K562 (cell line): Measurements from ENCODE around the gene HIPK1. TPM values are rescaled to one million over a fixed set of nuclear protein-coding genes. Genes with fewer than 3 reads are reported as not detected.

Experiments used
- ZBTB40 ChIP-seq, 2 experiments: fragments of 450-650 bp in 1 of 2; sonication (generic) in 1 of 2; formaldehyde crosslinking in 1 of 2; IDR thresholded peaks; 2 replicates each; pipeline versions ENCODE4 v1.7.1 to v1.9.0; 2016 to 2022; ENCODE audit warnings: inconsistent platforms in 1 of 2, mild to moderate bottlenecking in 1 of 2, missing genetic modification reagents in 1 of 2
- polyA plus RNA-seq, 8 experiments: library from polyadenylated mRNA; depleted of rRNA in 4 of 8; stranded (reverse) in 5 of 8; unstranded in 3 of 8; fragments of >200 nt; fragmentation: Nextera tagmentation in 2 of 8; fragmentation: Illumina TruSeq in 1 of 8; extraction: Ambion mirVana in 2 of 8; extraction: Trizol in 1 of 8; gene quantifications; 2 replicates each; pipeline versions ENCODE4 v1.2.1 to v1.2.3, GENCODE V29; 2011 to 2014; ENCODE audit warnings: inconsistent platforms in 1 of 8, missing spikeins in 1 of 8
- total RNA-seq, 7 experiments: library from RNA; depleted of rRNA in 6 of 7; stranded (reverse); fragments of >200 nt in 6 of 7; fragmentation: Illumina TruSeq in 2 of 7; extraction: Trizol in 2 of 7; gene quantifications; 2 replicates each; pipeline versions ENCODE4 v1.2.1 to v1.2.3, GENCODE V29; 2011 to 2021; ENCODE audit warnings: low replicate concordance in 1 of 7

Gene HIPK1
- total and polyA plus RNA-seq, 9 of the 15 experiments (the other 6 are each of a cell fraction or from before 2014, with no cell fraction given): 10.0 to 57.9 (median 29.6) TPM

GRCh38 chr1:114015075-114015474, 86.0 kb downstream of the HIPK1 start (continued):
- no peak for TF ChIP-seq ZBTB40 (IDR thresholded peaks at IDR 0.05)
- no peak for TF ChIP-seq ZBTB40 (CRISPR knock-in tag; IDR thresholded peaks at IDR 0.05)
